ENCODE results near the gene PRELID2.
"Not testable (repeated sequence)": the region's sequence is repeated elsewhere in the genome, so short reads cannot be mapped to it uniquely, and the experiment has no call there.

The PRELID2 gene

GRCh38 chr5:145737578-145737977, 97.6 kb downstream of the PRELID2 start:
- DNase-seq = no peak

GRCh38 chr5:145729956-145730355, 105.2 kb downstream of the PRELID2 start:
- not testable (repeated sequence) for DNase-seq

DNA sequence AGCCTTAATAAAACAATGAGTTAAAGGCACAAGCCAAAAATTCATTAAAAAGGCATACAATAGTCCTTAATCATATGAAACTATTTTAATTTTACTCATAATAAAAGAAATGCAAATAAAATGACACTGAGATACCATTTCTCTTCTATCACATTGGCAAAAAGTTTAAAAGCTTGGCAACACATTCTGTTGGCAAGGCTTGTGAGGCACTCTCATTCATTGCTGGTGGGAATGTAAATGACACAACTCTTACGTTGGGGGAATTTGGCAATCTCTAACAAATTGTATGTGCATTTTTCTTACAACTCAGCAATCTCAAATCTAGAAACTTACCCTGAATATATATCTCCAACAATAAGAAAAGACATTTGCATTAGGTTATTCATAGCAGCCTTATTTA, 111.6 kb downstream of the PRELID2 start:
- DNase-seq = no peak

GRCh38 chr5:145718956-145719355, 116.2 kb downstream of the PRELID2 start:
- DNase-seq = peak; percentile 47

GRCh38 chr5:145715412-145715811, 119.7 kb downstream of the PRELID2 start:
- no peak for DNase-seq

DNA sequence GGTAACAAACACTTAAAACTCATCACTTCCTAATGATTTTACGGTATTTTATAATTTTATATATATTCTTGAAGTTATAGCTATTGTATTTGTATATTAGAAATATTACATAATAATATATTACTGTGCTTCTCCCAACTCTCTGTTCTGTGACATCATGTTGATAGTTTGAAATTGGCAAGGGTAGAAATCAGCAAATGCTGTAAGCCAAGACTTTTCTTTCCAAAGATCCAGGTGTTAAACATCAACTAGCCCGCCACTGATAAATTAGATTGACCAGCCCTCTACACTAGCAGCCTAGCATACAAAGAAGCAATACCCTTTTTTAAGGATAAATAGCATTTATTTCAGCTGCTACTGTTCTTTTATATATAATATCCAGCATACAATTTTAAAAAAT, 122.9 kb downstream of the PRELID2 start:
- DNase-seq = no peak

DNA sequence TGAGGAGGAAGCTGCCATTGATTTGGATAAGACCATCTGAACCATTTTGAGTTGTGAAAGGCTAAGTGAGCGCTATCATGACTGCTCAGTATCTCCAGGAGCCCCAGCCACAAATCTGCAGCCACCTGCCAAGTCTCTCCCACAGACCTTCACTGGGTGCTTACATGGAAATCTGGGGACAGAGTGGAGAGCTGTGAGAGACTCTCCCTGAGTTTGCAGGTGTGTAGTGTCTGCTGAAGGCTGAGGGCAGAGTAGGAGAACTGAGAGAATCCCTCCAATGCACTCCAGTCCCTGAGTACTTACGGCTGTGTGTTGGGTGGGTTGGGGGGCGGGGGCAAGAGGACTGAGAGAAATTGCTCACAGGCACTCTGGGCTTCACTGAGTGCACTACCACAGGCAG, 123.7 kb downstream of the PRELID2 start:
- DNase-seq = no peak

Measured in eye (tissue), 1 donor.